ENCODE data around the gene ALPL. TPM values are rescaled to one million over a fixed set of nuclear protein-coding genes. Genes with fewer than 3 reads are reported as not detected.
"Not testable (repeated sequence)": the region's sequence is repeated elsewhere in the genome, so short reads cannot be mapped to it uniquely, and the experiment has no call there.

The ALPL gene
- total and polyA plus RNA-seq, 4 experiments from 2014 or later, result not detected

GRCh38 chr1:21517660-21518480 lies 8.6 kb downstream of the ALPL start:
- Mint-ChIP-seq H3K4me1 (no peaks in the 10 kb centered on the region), H3K9me3 (no peaks in the 10 kb centered on the region), H3K27me3 (peaks cover 0 to 3% of the 10 kb centered on the region in 2 donors), H3K4me3 (no peak overlapping the region), H3K36me3 (no peaks in the 10 kb centered on the region), H3K27ac (no peak overlapping the region)
- Histone ChIP-seq H3K27ac (ENCODE audit: low read depth, low read length) (no peak overlapping the region), H3K9me3 (ENCODE audit: control insufficient read depth in 1 of 2, low read length in 2 of 2) (no peaks in the 10 kb centered on the region), H3K36me3 (ENCODE audit: insufficient read depth, low read length) (no peaks in the 10 kb centered on the region), H3K4me1 (ENCODE audit: insufficient read depth, low read length) (no peaks in the 10 kb centered on the region), H3K4me3 (ENCODE audit: low read length in 2 of 2) (no peak overlapping the region), H3K27me3 (ENCODE audit: insufficient read depth, low read length) (no peaks in the 10 kb centered on the region)
- POLR2A ChIA-PET (ENCODE audit: partially characterized antibody), result no interaction called here
- DNase-seq, result no peak
- intact Hi-C loops (cut with micrococcal nuclease), result no loop called here
- CTCF ChIA-PET (ENCODE audit: partially characterized antibody), result interaction anchor here (1.3 kb wide), 1 partner anchor 8 kb away, joined by 4 read pairs; the partner anchor contains the start of gene ALPL

GRCh38 chr1:21518774-21519455 lies 9.7 kb downstream of the ALPL start:
- ChIA-PET CTCF (ENCODE audit: partially characterized antibody) (interaction anchor here (1.3 kb wide), 1 partner anchor 9 kb away, joined by 4 read pairs; the partner anchor contains the start of gene ALPL), POLR2A (ENCODE audit: partially characterized antibody) (no interaction called here)
- H3K9me3 ChIP-seq (ENCODE audit: control insufficient read depth in 1 of 2, low read length in 2 of 2), result no peaks in the 10 kb centered on the region
- intact Hi-C loops (cut with micrococcal nuclease), result no loop called here
- Mint-ChIP-seq H3K4me3 (no peak overlapping the region), H3K4me1 (no peaks in the 10 kb centered on the region), H3K27me3 (peaks cover 0 to 3% of the 10 kb centered on the region in 2 donors), H3K9me3 (no peaks in the 10 kb centered on the region), H3K36me3 (no peaks in the 10 kb centered on the region), H3K27ac (peak overlapping the region in 1 of 7 donors; percentile 5)
- H3K36me3 ChIP-seq (ENCODE audit: insufficient read depth, low read length), result no peaks in the 10 kb centered on the region
- no peak overlapping the region for H3K4me3 ChIP-seq (ENCODE audit: low read length in 2 of 2)
- no peaks in the 10 kb centered on the region for H3K4me1 ChIP-seq (ENCODE audit: insufficient read depth, low read length)
- no peaks in the 10 kb centered on the region for H3K27me3 ChIP-seq (ENCODE audit: insufficient read depth, low read length)
- no peak for DNase-seq
- H3K27ac ChIP-seq (ENCODE audit: low read depth, low read length), result no peak overlapping the region

- H3K4me3 ChIP-seq (ENCODE audit: low read length in 2 of 2); H3K36me3 Mint-ChIP-seq; H3K9me3 ChIP-seq (ENCODE audit: control insufficient read depth in 1 of 2, low read length in 2 of 2); H3K27ac Mint-ChIP-seq; POLR2A ChIA-PET (ENCODE audit: partially characterized antibody); H3K27ac ChIP-seq (ENCODE audit: low read depth, low read length); H3K36me3 ChIP-seq (ENCODE audit: insufficient read depth, low read length); H3K4me1 Mint-ChIP-seq; intact Hi-C loops (cut with micrococcal nuclease); H3K4me1 ChIP-seq (ENCODE audit: insufficient read depth, low read length); H3K27me3 ChIP-seq (ENCODE audit: insufficient read depth, low read length); DNase-seq; H3K4me3 Mint-ChIP-seq; CTCF ChIA-PET (ENCODE audit: partially characterized antibody); H3K9me3 Mint-ChIP-seq; H3K27me3 Mint-ChIP-seq: not testable (repeated sequence)
Measured at GRCh38 chr1:21519486-21520070, 10.4 kb downstream of the ALPL start.

- Mint-ChIP-seq H3K9me3 (no peaks in the 10 kb centered on the region), H3K27ac (peak overlapping the region in 1 of 7 donors; percentile 13), H3K4me1 (no peaks in the 10 kb centered on the region), H3K27me3 (peaks cover 2 to 3% of the 10 kb centered on the region in 2 donors), H3K4me3 (no peak overlapping the region), H3K36me3 (no peaks in the 10 kb centered on the region)
- H3K27ac ChIP-seq (ENCODE audit: low read depth, low read length), result no peak overlapping the region
- H3K4me3 ChIP-seq (ENCODE audit: low read length in 2 of 2), result no peak overlapping the region
- DNase-seq, result no peak
- H3K9me3 ChIP-seq (ENCODE audit: control insufficient read depth in 1 of 2, low read length in 2 of 2), result no peaks in the 10 kb centered on the region
- no peaks in the 10 kb centered on the region for H3K36me3 ChIP-seq (ENCODE audit: insufficient read depth, low read length)
- no peaks in the 10 kb centered on the region for H3K4me1 ChIP-seq (ENCODE audit: insufficient read depth, low read length)
- ChIA-PET POLR2A (ENCODE audit: partially characterized antibody) (no interaction called here), CTCF (ENCODE audit: partially characterized antibody) (no interaction called here)
- intact Hi-C loops (cut with micrococcal nuclease), result no loop called here
- H3K27me3 ChIP-seq (ENCODE audit: insufficient read depth, low read length), result no peaks in the 10 kb centered on the region
Measured at GRCh38 chr1:21520899-21521716, 11.9 kb downstream of the ALPL start.

GRCh38 chr1:21521717-21522060 lies 12.5 kb downstream of the ALPL start:
- Mint-ChIP-seq H3K27ac (no peak overlapping the region), H3K27me3 (peaks cover 0 to 2% of the 10 kb centered on the region in 2 donors), H3K36me3 (no peaks in the 10 kb centered on the region), H3K4me3 (no peak overlapping the region), H3K4me1 (no peaks in the 10 kb centered on the region), H3K9me3 (no peaks in the 10 kb centered on the region)
- Histone ChIP-seq H3K4me1 (ENCODE audit: insufficient read depth, low read length) (no peaks in the 10 kb centered on the region), H3K4me3 (ENCODE audit: low read length in 2 of 2) (no peak overlapping the region), H3K36me3 (ENCODE audit: insufficient read depth, low read length) (no peaks in the 10 kb centered on the region), H3K9me3 (ENCODE audit: control insufficient read depth in 1 of 2, low read length in 2 of 2) (no peaks in the 10 kb centered on the region), H3K27ac (ENCODE audit: low read depth, low read length) (no peak overlapping the region), H3K27me3 (ENCODE audit: insufficient read depth, low read length) (no peaks in the 10 kb centered on the region)
- CTCF ChIA-PET (ENCODE audit: partially characterized antibody), result no interaction called here
- no peak for DNase-seq
- intact Hi-C loops (cut with micrococcal nuclease), result no loop called here
- POLR2A ChIA-PET (ENCODE audit: partially characterized antibody), result interaction anchor here (0.6 kb wide), 1 partner anchor 39 kb away, joined by 3 read pairs; no protein-coding TSS in a partner anchor

GRCh38 chr1:21522525-21523038 lies 13.4 kb downstream of the ALPL start:
- intact Hi-C loops (cut with micrococcal nuclease), result no loop called here
- Mint-ChIP-seq H3K27ac (no peak overlapping the region), H3K4me1 (no peaks in the 10 kb centered on the region), H3K4me3 (no peak overlapping the region), H3K36me3 (no peaks in the 10 kb centered on the region), H3K27me3 (peaks cover 0 to 2% of the 10 kb centered on the region in 2 donors), H3K9me3 (no peaks in the 10 kb centered on the region)
- Histone ChIP-seq H3K27ac (ENCODE audit: low read depth, low read length) (no peak overlapping the region), H3K9me3 (ENCODE audit: control insufficient read depth in 1 of 2, low read length in 2 of 2) (no peaks in the 10 kb centered on the region), H3K4me3 (ENCODE audit: low read length in 2 of 2) (no peak overlapping the region), H3K4me1 (ENCODE audit: insufficient read depth, low read length) (no peaks in the 10 kb centered on the region), H3K36me3 (ENCODE audit: insufficient read depth, low read length) (no peaks in the 10 kb centered on the region), H3K27me3 (ENCODE audit: insufficient read depth, low read length) (no peaks in the 10 kb centered on the region)
- no peak for DNase-seq
- ChIA-PET POLR2A (ENCODE audit: partially characterized antibody) (interaction anchor here (0.6 kb wide), 1 partner anchor 38 kb away, joined by 3 read pairs; no protein-coding TSS in a partner anchor), CTCF (ENCODE audit: partially characterized antibody) (no interaction called here)
